Breast epithelium (tissue), 3 donors: ENCODE results near the gene COL17A1.

Experiments
- CTCF ChIP-seq, 3 donors: fragments of 450-650 bp; IDR thresholded peaks; one replicate each; pipeline ENCODE4 v1.5.1; 2016 to 2017; ENCODE audit warnings: antibody characterized with exemption in 3 of 3, mild to moderate bottlenecking in 3 of 3, moderate library complexity in 3 of 3
- POLR2A ChIP-seq: fragments of 450-650 bp; IDR thresholded peaks from one replicate; pipeline ENCODE4 v1.6.1; 2016; ENCODE audit warnings: antibody characterized with exemption, mild to moderate bottlenecking, moderate library complexity

GRCh38 chr10:104099269-104099668 is 13.6 kb upstream of the COL17A1 start:
- TF ChIP-seq POLR2A, result no peak
- no peak for TF ChIP-seq CTCF (IDR thresholded peaks at IDR 0.05)
